GM18499 (cell line): ENCODE measurements around the gene TBC1D3B.
"Not testable (repeated sequence)": the region's sequence is repeated elsewhere in the genome, so short reads cannot be mapped to it uniquely, and the experiment has no call there.

Source experiments
- ATAC-seq: cut with Tn5 transposase; IDR thresholded peaks from one replicate; pipeline ENCODE4 v1.9.1; 2021; ENCODE audit warnings: moderate number of reproducible peaks; ENCODE audit not compliant: insufficient read depth, unreplicated experiment

TBC1D3B gene

DNA sequence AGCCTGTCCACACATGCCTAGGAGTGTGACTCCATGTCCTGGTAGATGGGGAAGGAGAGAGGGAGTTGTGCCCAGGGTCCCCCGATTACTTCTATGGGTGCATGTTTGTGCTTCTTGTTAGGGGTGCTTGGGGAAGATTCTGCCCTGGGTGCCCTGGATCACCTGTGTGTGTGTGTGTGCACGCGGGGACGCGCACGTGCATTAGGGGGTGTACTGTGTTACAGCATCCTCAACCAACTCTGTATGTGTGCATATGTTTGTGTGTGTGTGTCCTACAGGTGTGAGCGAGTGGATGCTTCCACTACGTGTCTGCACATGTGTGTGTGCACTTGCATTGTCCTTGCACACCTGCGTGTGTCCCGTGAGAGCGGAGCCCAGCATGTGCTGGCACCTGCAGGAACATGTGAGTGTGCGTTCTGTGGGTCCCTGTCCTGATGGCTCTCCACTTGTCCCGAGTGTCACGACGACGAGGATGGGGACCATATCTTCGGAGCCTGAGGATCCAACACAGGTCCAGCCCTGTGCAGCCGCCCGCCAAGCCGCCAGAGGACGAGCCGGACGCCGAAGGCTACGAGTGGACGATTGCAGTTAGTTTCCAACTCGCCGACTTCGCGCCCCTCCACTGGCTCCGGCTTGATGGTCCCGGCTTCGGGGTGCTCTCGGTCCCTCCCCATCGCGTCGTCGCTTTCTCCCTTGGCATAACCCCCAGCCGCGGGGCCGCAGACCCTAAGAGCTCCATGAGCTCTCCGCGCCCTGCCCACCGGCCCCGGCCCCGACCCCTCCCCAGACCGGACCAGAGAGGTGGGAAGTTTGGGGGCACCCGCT, 6.0 kb upstream of the TBC1D3B start:
- no peak for ATAC-seq

GRCh38 chr17:36181446-36182175, 5.2 kb upstream of the TBC1D3B start:
- ATAC-seq = not testable (repeated sequence)

- ATAC-seq = not testable (repeated sequence)
These were observed 7.6 kb downstream of the TBC1D3B start for GRCh38 chr17:36168836-36169235.

GRCh38 chr17:36153895-36154610, 22.4 kb downstream of the TBC1D3B start:
- no peak for ATAC-seq

GRCh38 chr17:36152639-36153120, 23.8 kb downstream of the TBC1D3B start:
- no peak for ATAC-seq

- ATAC-seq = no peak
These were observed 24.4 kb downstream of the TBC1D3B start for GRCh38 chr17:36151891-36152638.

- ATAC-seq = no peak
These were observed 27.1 kb downstream of the TBC1D3B start for GRCh38 chr17:36149296-36149820.

DNA sequence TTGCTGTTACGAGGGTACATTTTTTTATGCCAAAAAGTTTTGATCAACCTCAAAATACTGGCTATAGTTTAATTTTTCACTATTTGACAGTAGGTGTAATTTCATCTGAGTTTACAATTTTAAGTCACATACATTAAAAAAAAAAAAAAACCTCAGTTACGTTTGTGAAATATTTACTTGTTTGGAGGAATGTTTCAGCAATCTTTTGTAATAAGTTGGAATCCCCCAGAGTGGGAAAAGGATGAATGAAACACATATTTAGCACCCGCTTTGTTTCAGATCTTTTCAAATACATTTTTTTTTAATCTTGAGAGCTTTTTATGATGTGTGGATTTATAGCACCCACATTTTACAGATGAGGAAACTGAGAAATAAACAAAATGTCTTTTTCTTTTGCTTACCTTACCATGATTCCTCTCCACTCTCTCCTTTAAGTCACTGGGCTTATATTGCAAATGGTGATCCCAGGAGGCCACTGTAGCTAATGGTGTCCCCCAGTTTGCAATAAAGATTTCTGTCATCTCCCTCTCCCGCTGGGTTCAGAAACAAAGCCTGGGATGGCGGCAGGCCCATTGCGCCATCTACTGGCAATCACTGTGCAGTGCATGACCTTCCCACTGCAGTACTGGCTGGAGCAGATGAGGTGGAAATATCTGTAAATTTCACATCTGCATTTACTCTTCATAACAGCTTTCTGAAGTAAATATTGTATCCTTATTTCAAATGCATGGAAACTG, 27.7 kb downstream of the TBC1D3B start:
- ATAC-seq = peak; percentile 42

GRCh38 chr17:36147601-36148000, 28.8 kb downstream of the TBC1D3B start:
- ATAC-seq = no peak

- ATAC-seq = no peak
These were observed 31.3 kb downstream of the TBC1D3B start for GRCh38 chr17:36144981-36145729.

DNA sequence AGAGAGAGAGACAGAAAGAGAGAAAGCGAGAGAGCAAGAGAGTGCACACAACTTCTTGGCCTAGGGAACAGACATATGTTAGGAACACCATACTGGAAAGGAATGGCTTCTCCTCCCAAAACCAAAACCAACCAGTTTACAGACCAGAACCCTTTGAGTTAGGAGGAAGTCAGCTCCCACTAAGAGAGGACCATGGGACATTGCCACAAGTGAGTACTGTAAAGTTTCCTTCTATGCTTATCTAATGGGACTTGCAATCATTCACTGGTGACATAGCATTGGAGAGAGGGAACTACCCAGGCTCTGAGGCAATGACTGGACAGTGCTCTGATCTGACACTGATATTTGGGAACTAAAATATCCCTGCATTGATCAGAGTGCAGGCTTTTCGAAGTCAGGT, 32.4 kb downstream of the TBC1D3B start:
- ATAC-seq = no peak

DNA sequence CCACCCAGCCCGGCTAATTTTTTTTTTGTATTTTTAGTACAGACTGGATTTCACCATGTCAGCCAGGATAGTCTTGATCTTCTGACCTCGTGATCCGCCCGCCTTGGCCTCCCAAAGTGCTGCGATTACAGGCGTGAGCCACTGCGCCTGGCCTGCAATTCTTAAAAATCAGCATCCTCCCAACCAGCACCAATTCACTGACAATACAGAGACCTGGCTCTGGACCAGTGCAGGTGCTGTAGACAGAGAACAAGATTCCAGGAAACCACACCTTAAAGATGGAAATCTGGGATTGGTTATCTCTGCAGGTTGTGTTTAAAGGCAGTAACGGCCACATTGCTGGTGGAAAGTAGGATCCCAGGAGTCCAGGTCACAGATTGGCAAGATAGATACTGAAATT, 33.6 kb downstream of the TBC1D3B start:
- no peak for ATAC-seq

GRCh38 chr17:36142235-36142634, 34.2 kb downstream of the TBC1D3B start:
- ATAC-seq = no peak

- ATAC-seq = no peak
These were observed 40.0 kb downstream of the TBC1D3B start for GRCh38 chr17:36136439-36136838.

GRCh38 chr17:36136036-36136435, 40.4 kb downstream of the TBC1D3B start:
- no peak for ATAC-seq

GRCh38 chr17:36135465-36135864, 41.0 kb downstream of the TBC1D3B start:
- no peak for ATAC-seq

DNA sequence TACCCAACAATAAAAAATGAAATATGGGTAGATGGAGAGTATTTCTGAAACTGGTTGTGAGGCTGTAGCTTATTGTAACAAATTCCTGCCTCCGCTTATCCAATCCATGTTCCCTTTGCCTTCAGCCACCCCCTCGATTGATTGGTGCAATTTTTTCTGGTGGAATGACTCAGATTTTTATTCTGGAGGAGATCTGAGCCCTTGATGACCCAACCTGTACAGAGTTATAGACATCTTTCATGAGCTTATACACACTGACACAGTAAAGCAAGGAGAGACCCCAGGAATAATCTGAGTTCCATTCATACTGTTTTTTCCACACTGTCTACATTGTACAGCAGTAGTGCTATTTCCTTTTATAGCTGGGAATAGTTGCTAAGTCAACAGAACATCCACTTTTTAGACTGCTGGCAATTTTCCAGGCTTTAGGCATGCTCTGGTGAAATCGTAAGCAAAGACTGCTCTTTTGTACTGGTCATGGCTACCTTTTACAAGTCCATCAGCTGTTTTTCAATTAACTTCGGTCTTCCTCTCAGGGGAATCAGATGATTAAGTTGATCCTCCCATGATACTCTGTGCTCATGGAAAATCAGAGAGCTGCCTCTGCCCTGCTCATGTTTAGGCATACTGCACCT, 42.7 kb downstream of the TBC1D3B start:
- ATAC-seq = no peak

- ATAC-seq = no peak
These were observed 44.0 kb downstream of the TBC1D3B start for GRCh38 chr17:36132421-36132831.
